Measurements from ENCODE around the gene PPFIBP2.

DNA sequence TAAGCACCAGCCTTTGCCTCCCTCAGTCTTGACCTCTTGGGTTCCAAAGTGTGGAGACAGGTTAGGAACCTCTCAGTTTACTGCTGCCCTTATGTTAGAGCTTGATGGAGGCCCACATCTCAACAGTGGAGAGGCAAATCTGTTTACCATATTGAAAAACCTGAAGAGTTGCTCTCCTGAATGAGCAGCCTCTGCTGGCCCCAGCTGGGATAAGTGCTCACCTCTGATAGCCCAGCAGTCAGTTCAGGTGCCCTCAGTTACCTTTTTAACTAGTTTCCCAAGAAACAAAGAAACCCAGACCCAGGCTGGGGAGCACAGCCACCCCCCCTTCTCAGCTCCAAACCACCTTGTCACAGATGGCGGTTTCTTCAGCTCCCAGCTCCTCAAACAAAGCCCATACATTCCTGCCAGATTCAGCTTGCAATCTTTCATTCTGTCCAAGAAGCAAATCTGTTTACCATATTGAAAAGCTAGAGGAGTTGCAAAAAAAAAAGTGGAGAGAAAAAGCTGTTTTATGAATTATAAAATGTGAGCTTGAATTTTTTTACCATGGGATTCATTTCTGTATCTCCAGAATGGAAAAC, 57.2 kb downstream of the PPFIBP2 start:
- TF ChIP-seq, protein P1, sequence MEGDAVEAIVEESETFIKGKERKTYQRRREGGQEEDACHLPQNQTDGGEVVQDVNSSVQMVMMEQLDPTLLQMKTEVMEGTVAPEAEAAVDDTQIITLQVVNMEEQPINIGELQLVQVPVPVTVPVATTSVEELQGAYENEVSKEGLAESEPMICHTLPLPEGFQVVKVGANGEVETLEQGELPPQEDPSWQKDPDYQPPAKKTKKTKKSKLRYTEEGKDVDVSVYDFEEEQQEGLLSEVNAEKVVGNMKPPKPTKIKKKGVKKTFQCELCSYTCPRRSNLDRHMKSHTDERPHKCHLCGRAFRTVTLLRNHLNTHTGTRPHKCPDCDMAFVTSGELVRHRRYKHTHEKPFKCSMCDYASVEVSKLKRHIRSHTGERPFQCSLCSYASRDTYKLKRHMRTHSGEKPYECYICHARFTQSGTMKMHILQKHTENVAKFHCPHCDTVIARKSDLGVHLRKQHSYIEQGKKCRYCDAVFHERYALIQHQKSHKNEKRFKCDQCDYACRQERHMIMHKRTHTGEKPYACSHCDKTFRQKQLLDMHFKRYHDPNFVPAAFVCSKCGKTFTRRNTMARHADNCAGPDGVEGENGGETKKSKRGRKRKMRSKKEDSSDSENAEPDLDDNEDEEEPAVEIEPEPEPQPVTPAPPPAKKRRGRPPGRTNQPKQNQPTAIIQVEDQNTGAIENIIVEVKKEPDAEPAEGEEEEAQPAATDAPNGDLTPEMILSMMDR (IDR thresholded peaks at IDR 0.05): no peak
- no peak for TF ChIP-seq EZH2 (IDR thresholded peaks at IDR 0.05; ENCODE audit: borderline replicate concordance, insufficient read depth, low read depth, low read length, poor library complexity, severe bottlenecking)

Data from B cell (primary cell).